C4-2B (cell line): ENCODE results near the gene EDDM13.

Experiments used
- CTCF ChIP-seq: fragments of 450-650 bp; conservative IDR thresholded peaks from 2 replicates; pipeline ENCODE4 v1.5.1; 2017; ENCODE audit warnings: mild to moderate bottlenecking
- ZFX ChIP-seq: fragments of 450-650 bp; IDR thresholded peaks from 2 replicates; pipeline ENCODE4 v1.6.1; 2017

GRCh38 chr19:56263319-56263718 is 9.2 kb upstream of the EDDM13 start:
- no peak for TF ChIP-seq CTCF
- TF ChIP-seq ZFX: no peak
